HepG2 (cell line): ENCODE results near the gene PAN3. TPM values are rescaled to one million over a fixed set of nuclear protein-coding genes. Genes with fewer than 3 reads are reported as not detected.
A peak's percentile ranks its signal among the peaks of the same experiment; 100 is the strongest.

ENCODE experiments used
- ATAC-seq: fragments of 200-7000 bp; cut with Tn5 transposase; 3 replicates; pipeline ENCODE4 v1.9.1; 2020; ENCODE audit warnings: mild to moderate bottlenecking, moderate library complexity
- BruUV-seq: library from RNA; stranded (reverse); fragments of 400-500 nt; replicated peaks from 2 replicates; lab custom pipeline; 2021; lab: Mats Ljungman, UMichigan
- CTCF ChIA-PET: fragments of 300-600 bp; formaldehyde crosslinking; extraction: SDS; loops from one replicate; lab custom pipeline; 2021; ENCODE audit warnings: low total read pairs, inconsistent platforms, low intra/inter-chr PET ratio; lab: Yijun Ruan, JAX
- POLR2A ChIA-PET: fragments of 350-600 bp; sonication (Branson Sonifier 250); formaldehyde crosslinking; loops from one replicate; lab custom pipeline; 2020; ENCODE audit warnings: antibody characterized with exemption, inconsistent platforms; lab: Yijun Ruan, JAX
- DNase-seq: peaks from one replicate; pipeline ENCODE4 v3.0.0-alpha.2; 2015; ENCODE audit warnings: low spot score
- FAIRE-seq: peaks from 3 replicates; lab custom pipeline; 2011; peaks lifted over from hg19 to GRCh38; lab: Jason Lieb, UNC
- H2AFZ ChIP-seq: one replicate; pipeline ENCODE4 v1.6.1; 2011; ENCODE audit warnings: low read length, inconsistent platforms
- H3K27ac ChIP-seq: fragments of 300-600 bp; 3 replicates; pipeline ENCODE4 v1.8.0; 2011; ENCODE audit warnings: mixed run types, mild to moderate bottlenecking, mixed read lengths, low read length, inconsistent platforms; ENCODE audit not compliant: insufficient read depth; ENCODE audit errors: extremely low read length
- H3K27me3 ChIP-seq, 2 experiments: fragments of 200-600 bp in 1 of 2; 2 replicates in 1 of 2; 3 replicates in 1 of 2; pipeline versions ENCODE4 v1.6.0 to v1.8.0; 2011; ENCODE audit warnings: low read length in 2 of 2, mild to moderate bottlenecking in 2 of 2, moderate library complexity in 2 of 2, inconsistent platforms in 1 of 2; ENCODE audit not compliant: insufficient read depth in 2 of 2, control insufficient read depth in 1 of 2
- H3K36me3 ChIP-seq, 2 experiments: fragments of 200-600 bp in 1 of 2; replicated peaks in 1 of 2; 2 replicates in 1 of 2; 3 replicates in 1 of 2; pipeline versions ENCODE4 v1.5.1 to v1.8.0; 2011; ENCODE audit warnings: low read length in 2 of 2, inconsistent platforms in 1 of 2; ENCODE audit not compliant: insufficient read depth in 2 of 2, control insufficient read depth in 1 of 2
- H3K4me1 ChIP-seq: 2 replicates; pipeline ENCODE4 v1.5.1; 2012; ENCODE audit warnings: low read length, inconsistent platforms; ENCODE audit not compliant: insufficient read depth
- H3K4me2 ChIP-seq: 2 replicates; pipeline ENCODE4 v1.6.0; 2011; ENCODE audit warnings: low read depth, low read length, inconsistent platforms
- H3K4me3 ChIP-seq, 3 experiments: fragments of 200-600 bp in 1 of 3; sonication (generic), shearing (Covaris generic) in 1 of 3; replicated peaks in 1 of 3; 2 replicates each; pipeline ENCODE4 v1.5.1; 2011 to 2016; ENCODE audit warnings: low read length in 3 of 3, inconsistent platforms in 2 of 3, low read depth in 2 of 3, mild to moderate bottlenecking in 2 of 3, control low read depth in 1 of 3, mixed read lengths in 1 of 3; ENCODE audit not compliant: insufficient read depth in 1 of 3
- H3K79me2 ChIP-seq: one replicate; pipeline ENCODE4 v1.6.1; 2011; ENCODE audit warnings: low read length, inconsistent platforms; ENCODE audit not compliant: insufficient read depth
- H3K9ac ChIP-seq: 2 replicates; pipeline ENCODE4 v1.6.0; 2011; ENCODE audit warnings: mild to moderate bottlenecking, low read depth, low read length, inconsistent platforms; ENCODE audit not compliant: insufficient read depth
- H3K9me3 ChIP-seq: 2 replicates; pipeline ENCODE4 v1.5.1; 2012; ENCODE audit warnings: mild to moderate bottlenecking, low read length
- H4K20me1 ChIP-seq: 2 replicates; pipeline ENCODE4 v1.6.0; 2011; ENCODE audit warnings: inconsistent platforms, mild to moderate bottlenecking, low read length, moderate library complexity; ENCODE audit not compliant: insufficient read depth
- MBD4 ChIP-seq: IDR thresholded peaks from 2 replicates; pipeline ENCODE4 v1.6.1; 2012; ENCODE audit warnings: low read length, inconsistent platforms, borderline replicate concordance
- ZFP36 ChIP-seq: fragments of 150-350 bp; IDR thresholded peaks from 2 replicates; pipeline ENCODE4 v1.6.1; 2018; ENCODE audit warnings: borderline replicate concordance, low read length, low read depth; ENCODE audit not compliant: partially characterized antibody
- ZNF567 ChIP-seq: sonication (generic); formaldehyde crosslinking; IDR thresholded peaks from 2 replicates; pipeline ENCODE4 v1.8.1; 2023; ENCODE audit warnings: mild to moderate bottlenecking, missing genetic modification reagents, borderline replicate concordance
- ZNF660 ChIP-seq: sonication (generic); formaldehyde crosslinking; IDR thresholded peaks from 2 replicates; pipeline ENCODE4 v1.5.1; 2020; ENCODE audit warnings: mild to moderate bottlenecking, low read depth, missing genetic modification reagents, borderline replicate concordance
- ZNF749 ChIP-seq: sonication (generic); formaldehyde crosslinking; IDR thresholded peaks from 2 replicates; pipeline ENCODE4 v1.8.0; 2022; ENCODE audit warnings: mild to moderate bottlenecking, missing genetic modification reagents, moderate library complexity, borderline replicate concordance
- ZNF816 ChIP-seq: sonication (generic); formaldehyde crosslinking; IDR thresholded peaks from 2 replicates; pipeline ENCODE4 v1.8.0; 2022; ENCODE audit warnings: missing genetic modification reagents, mild to moderate bottlenecking, borderline replicate concordance
- WGBS: methylation state at CpG from one replicate; pipeline ENCODE4 v1.1.6; 2017; ENCODE audit warnings: low lambda C conversion rate; 5-methylcytosine and 5-hydroxymethylcytosine counted together
- in situ Hi-C: cut with HindIII; loops from 2 replicates; pipeline ENCODE4 v1.10.0; 2017; ENCODE audit warnings: low pct_unique_long_range_greater_than_20kb; ENCODE audit not compliant: extremely low pct_ligation_motif_present
- intact Hi-C: fragments of 100-400 bp; cut with micrococcal nuclease; formaldehyde crosslinking; loops from one replicate; pipeline ENCODE4 v1.10.0; 2022; ENCODE audit not compliant: unreplicated experiment
- polyA plus RNA-seq, 8 experiments: library from polyadenylated mRNA; depleted of rRNA in 3 of 8; stranded (reverse) in 7 of 8; unstranded in 1 of 8; fragments of >200 nt; fragmentation: Illumina TruSeq in 4 of 8; extraction: Trizol in 4 of 8; gene quantifications; 2 replicates each; pipeline versions ENCODE4 v1.2.1 to v1.2.3, GENCODE V29; 2011 to 2016; ENCODE audit warnings: low read depth in 4 of 8, missing spikeins in 1 of 8, mixed read lengths in 1 of 8; ENCODE audit not compliant: insufficient read depth in 1 of 8
- total RNA-seq, 5 experiments: library from RNA; depleted of rRNA; stranded (reverse); fragments of >200 nt; fragmentation: Illumina TruSeq; extraction: Trizol; gene quantifications; 2 replicates each; pipeline ENCODE4 v1.2.3, GENCODE V29; 2016; ENCODE audit warnings: low read depth in 1 of 5
- TF ChIP-seq, protein P1 (sequence below): sonication (generic); formaldehyde crosslinking; IDR thresholded peaks from 2 replicates; pipeline ENCODE4 v1.5.0; 2020; ENCODE audit warnings: mild to moderate bottlenecking, missing genetic modification reagents
- TF ChIP-seq, protein P2 (sequence below): sonication (generic); formaldehyde crosslinking; IDR thresholded peaks from 2 replicates; pipeline ENCODE4 v1.5.0; 2020; ENCODE audit warnings: mild to moderate bottlenecking, missing genetic modification reagents, moderate library complexity

Gene PAN3
- total and polyA plus RNA-seq, 2 of the 13 experiments (the other 11 are each of a cell fraction or from before 2014, with no cell fraction given): 9.7 to 10.6 TPM

DNA sequence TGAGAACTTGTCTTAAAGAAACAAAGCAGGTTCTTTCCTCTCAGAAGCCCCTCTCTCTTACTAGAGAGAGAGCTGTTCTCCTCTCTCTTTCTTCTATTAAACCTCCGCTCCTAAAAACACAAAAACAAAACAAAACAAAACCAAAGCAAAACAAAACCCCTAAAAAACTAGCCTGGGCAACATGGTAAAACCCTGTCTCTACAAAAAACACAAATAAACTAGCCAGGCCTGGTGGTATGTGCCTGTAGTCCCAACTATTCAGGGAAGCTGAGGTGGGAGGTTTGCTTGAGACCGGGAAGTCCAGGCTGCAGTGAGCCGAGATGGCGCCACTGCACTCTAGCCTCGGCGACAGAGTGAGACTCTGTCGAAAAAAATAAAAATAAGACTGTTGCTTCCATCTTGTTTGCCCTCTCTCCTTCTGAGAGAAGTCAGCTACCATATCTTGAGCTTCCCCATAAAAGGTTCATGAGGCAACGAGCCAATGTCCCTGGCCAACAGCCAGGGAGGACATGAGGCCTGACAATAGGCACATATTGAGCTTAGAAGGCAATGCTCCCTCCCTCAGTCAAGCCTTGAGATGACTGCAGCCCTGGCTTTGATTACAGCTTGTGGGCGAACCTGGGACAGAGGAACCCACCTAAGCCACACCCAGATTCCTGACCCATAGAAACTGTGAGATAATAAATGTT lies 20.5 kb upstream of the PAN3 start:
- no peak overlapping the region for H3K27ac ChIP-seq
- no TSS peak for BruUV-seq
- peak overlapping the region; percentile 33 to 41 (median 35); a peak in 2 of 6 replicates for H3K4me3 ChIP-seq
- no peaks in the 10 kb centered on the region for H3K27me3 ChIP-seq
- ChIA-PET CTCF (no interaction called here), POLR2A (interaction anchor here (1.3 kb wide), 1 partner anchor 20 kb away, joined by 7 read pairs; the partner anchor contains the start of gene PAN3)
- no peaks in the 10 kb centered on the region for H3K36me3 ChIP-seq
- 18% methylated on average over 7 of the region's 9 CpGs for WGBS
- H3K79me2 ChIP-seq: no peaks in the 10 kb centered on the region
- no peaks in the 10 kb centered on the region for H4K20me1 ChIP-seq
- in situ Hi-C loops (no loop called here), intact Hi-C loops (no loop called here)
- ATAC-seq: peak; percentile 86
- TF ChIP-seq, protein P1, sequence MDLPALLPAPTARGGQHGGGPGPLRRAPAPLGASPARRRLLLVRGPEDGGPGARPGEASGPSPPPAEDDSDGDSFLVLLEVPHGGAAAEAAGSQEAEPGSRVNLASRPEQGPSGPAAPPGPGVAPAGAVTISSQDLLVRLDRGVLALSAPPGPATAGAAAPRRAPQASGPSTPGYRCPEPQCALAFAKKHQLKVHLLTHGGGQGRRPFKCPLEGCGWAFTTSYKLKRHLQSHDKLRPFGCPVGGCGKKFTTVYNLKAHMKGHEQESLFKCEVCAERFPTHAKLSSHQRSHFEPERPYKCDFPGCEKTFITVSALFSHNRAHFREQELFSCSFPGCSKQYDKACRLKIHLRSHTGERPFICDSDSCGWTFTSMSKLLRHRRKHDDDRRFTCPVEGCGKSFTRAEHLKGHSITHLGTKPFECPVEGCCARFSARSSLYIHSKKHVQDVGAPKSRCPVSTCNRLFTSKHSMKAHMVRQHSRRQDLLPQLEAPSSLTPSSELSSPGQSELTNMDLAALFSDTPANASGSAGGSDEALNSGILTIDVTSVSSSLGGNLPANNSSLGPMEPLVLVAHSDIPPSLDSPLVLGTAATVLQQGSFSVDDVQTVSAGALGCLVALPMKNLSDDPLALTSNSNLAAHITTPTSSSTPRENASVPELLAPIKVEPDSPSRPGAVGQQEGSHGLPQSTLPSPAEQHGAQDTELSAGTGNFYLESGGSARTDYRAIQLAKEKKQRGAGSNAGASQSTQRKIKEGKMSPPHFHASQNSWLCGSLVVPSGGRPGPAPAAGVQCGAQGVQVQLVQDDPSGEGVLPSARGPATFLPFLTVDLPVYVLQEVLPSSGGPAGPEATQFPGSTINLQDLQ (CRISPR knock-in tag): no peak
- TF ChIP-seq MBD4: no peak
- no peak for TF ChIP-seq ZFP36
- no peak for TF ChIP-seq ZNF660 (CRISPR knock-in tag)
- no peak for TF ChIP-seq ZNF816
- TF ChIP-seq ZNF567 (CRISPR knock-in tag): no peak
- TF ChIP-seq, protein P2, sequence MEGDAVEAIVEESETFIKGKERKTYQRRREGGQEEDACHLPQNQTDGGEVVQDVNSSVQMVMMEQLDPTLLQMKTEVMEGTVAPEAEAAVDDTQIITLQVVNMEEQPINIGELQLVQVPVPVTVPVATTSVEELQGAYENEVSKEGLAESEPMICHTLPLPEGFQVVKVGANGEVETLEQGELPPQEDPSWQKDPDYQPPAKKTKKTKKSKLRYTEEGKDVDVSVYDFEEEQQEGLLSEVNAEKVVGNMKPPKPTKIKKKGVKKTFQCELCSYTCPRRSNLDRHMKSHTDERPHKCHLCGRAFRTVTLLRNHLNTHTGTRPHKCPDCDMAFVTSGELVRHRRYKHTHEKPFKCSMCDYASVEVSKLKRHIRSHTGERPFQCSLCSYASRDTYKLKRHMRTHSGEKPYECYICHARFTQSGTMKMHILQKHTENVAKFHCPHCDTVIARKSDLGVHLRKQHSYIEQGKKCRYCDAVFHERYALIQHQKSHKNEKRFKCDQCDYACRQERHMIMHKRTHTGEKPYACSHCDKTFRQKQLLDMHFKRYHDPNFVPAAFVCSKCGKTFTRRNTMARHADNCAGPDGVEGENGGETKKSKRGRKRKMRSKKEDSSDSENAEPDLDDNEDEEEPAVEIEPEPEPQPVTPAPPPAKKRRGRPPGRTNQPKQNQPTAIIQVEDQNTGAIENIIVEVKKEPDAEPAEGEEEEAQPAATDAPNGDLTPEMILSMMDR: 0 out of 2 replicates have a peak, but pooled peaks have one; percentile 15
- TF ChIP-seq ZNF749: no peak
- no peaks in the 10 kb centered on the region for H3K9me3 ChIP-seq
- H3K9ac ChIP-seq: peak overlapping the region; percentile 10; the same call in 1 of the 2 replicates
- H3K4me1 ChIP-seq: 0 out of 2 replicates have a peak, but pooled peaks cover 6% of the 10 kb centered on the region
- H3K4me2 ChIP-seq: peak overlapping the region; percentile 65
- FAIRE-seq: no peak
- DNase-seq: no peak
- H2AFZ ChIP-seq: peak overlapping the region; percentile 45
